LNCAP (cell line): ENCODE results near the gene PIP5K1B.

ENCODE experiments used
- CTCF ChIP-seq: fragments of 450-650 bp; IDR thresholded peaks from 2 replicates; pipeline ENCODE4 v1.5.1; 2017; ENCODE audit warnings: mild to moderate bottlenecking

Gene PIP5K1B

GRCh38 chr9:68978066-68978465 lies 273.0 kb downstream of the PIP5K1B start:
- TF ChIP-seq CTCF = no peak

- TF ChIP-seq CTCF = no peak
Observed at GRCh38 chr9:68978501-68978900, 273.5 kb downstream of the PIP5K1B start.

- TF ChIP-seq CTCF = no peak
Observed at GRCh38 chr9:68979538-68980314, 274.7 kb downstream of the PIP5K1B start.

- TF ChIP-seq CTCF = no peak
Observed at GRCh38 chr9:68980341-68980914, 275.4 kb downstream of the PIP5K1B start.

- no peak for TF ChIP-seq CTCF
Observed at GRCh38 chr9:68981789-68982188, 276.7 kb downstream of the PIP5K1B start.

GRCh38 chr9:68983008-68983411 lies 278.0 kb downstream of the PIP5K1B start:
- TF ChIP-seq CTCF = no peak

- no peak for TF ChIP-seq CTCF
Observed at GRCh38 chr9:68983522-68984424, 278.7 kb downstream of the PIP5K1B start.
